GM19438 (cell line): Measurements from ENCODE around the gene CLDN20.
A peak's percentile ranks its signal among the peaks of the same experiment; 100 is the strongest.
"Not testable (repeated sequence)": the region's sequence is repeated elsewhere in the genome, so short reads cannot be mapped to it uniquely, and the experiment has no call there.

Experiments used
- ATAC-seq: cut with Tn5 transposase; IDR thresholded peaks from one replicate; pipeline ENCODE4 v1.9.1; 2021; ENCODE audit warnings: low read depth; ENCODE audit not compliant: unreplicated experiment

The CLDN20 gene

DNA sequence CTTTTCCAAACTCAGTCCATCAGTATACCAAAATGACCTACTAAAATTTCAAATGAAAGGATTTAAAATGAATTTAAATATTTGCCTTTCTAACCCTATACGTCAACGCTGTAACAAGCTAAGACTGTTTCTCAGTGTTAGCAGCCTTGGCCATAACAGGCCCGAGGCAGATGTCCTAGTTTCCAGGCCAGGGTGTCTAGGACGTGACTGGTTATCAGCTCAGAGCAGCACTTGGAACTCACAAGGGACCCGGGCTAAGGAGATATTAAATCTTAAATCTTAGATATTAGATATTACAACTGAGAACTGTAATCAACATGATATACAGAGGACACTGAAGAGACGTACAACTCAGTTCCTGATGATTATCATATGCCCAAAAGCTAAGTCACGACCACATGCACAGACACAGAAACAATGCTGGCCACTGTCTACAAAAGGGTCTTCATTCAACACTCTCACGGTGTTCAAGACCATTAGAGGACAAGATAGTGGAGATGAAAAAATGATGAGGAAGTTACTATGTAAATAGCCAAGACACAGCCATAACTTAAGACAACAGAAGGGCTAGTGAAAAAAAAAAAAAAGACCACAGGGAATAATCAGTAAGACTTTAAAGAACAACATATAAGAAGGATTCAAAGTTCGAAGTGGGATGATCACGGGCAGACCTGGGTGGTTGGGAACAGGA, at the start of gene CLDN20:
CLDN20 (plus strand) TSS at position 641 of the 691 bp plus-strand sequence. CDS start 11,707 bp downstream, outside the sequence.
- ATAC-seq = no peak

DNA sequence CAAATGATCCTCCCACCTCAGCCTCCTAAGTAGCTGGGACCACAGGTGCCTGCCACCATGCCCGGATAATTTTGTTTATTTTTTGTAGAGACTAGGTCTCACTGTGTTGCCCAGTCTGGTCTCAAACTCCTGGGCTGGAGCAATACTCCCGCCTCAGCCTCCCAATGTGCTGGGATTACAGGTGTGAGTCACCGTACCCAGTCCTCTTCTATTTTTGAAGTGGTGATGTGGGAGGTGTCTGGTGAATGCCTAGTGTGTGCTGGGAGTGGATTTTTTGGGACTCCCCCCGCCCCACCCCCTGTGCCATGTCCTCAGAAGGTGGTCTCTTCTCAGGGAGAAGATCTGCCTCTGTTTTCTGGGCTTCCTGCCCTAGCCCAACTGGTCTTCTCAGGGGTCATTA, 47.9 kb upstream of the CLDN20 start:
- ATAC-seq = no peak

DNA sequence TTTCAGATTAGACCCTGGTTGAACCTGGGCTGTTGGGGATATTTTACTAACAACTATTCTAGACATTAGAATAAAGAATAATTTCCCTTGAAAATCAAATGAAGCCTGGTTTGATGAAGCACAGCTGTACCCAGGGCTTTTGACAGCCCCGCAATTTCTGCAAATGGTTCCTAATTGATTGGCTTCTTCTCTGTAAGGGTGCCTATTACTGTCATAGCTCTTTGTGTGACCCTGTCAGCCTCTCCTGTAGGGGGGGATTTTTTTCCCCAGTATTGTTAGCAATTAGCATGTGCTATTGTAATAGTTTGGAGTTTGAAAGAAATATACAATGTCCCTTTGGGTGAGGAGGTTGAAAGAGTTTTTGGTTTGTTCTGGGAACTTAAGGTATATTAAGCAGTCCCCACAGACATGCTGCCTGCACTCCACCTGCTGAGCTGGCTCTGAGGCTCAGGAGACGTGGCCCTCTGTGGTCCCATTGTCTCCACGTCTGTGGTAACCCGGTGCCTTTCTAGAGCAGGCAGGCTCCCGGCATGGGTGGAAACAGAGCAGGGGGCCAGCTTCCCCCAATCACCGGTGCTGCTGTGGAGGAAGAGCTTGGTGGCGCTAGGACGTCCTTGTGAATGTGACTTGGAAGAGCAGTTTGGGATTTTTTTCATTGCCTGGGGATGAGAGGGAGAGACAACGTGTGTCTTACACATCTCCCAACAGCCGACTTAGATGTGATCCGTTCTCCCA, 47.3 kb upstream of the CLDN20 start:
- ATAC-seq = no peak

DNA sequence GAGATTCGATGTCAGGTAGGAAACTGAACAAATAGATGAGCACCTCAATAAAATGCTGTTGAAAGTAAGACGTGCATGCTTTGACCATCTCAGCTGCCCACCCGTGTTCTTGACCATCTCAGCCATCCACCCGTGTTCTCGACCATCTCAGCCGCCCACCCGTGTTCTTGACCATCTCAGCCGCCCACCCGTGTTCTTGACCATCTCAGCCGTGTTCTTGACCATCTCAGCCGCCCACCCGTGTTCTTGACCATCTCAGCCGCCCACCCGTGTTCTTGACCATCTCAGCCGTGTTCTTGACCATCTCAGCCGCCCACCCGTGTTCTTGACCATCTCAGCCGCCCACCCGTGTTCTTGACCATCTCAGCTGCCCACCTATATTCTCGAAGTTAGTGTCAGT, 45.1 kb upstream of the CLDN20 start:
- ATAC-seq = not testable (repeated sequence)

GRCh38 chr6:155219299-155219698, 44.5 kb upstream of the CLDN20 start:
- ATAC-seq = no peak

DNA sequence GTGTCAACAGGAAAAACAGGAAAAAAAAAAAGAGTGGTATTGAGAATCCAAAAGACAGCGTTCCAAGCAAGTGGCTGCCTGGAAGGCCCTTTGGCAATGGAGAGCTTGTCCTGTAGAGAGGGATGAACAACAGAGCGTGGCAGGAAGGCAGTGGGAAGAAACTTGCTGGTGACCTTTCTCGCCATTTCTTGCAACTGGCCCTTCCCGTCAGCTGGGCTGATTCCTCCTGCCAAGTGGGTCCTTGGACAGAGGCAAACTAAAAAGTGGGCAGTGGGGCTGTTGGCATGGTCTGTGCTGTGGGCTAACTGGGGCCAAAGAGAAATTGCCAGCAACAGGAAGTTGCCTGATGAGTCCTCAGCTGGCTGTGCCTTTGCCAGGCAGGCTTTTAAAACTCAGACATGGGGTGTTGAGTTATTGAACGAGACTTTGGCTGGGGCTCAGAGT, 43.9 kb upstream of the CLDN20 start:
- ATAC-seq = no peak

DNA sequence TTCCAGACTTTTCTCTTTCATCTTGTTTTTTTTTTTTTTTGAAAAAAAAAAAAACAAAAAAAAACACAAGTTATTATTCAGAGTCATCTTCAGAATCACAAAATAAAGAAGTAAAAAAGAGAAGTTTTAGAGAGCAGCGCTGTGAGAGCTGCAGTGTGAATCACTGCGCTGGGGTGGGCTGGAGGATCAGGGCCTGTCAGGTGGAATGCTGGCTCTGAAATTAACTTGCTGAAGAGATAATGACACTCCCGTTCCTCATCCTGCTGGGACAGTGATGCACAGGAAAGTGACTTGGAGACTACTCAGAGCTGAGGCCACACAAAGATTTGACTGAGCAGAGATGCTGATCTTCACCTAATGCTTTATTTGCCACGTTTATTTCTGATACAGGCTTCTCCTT, 42.7 kb upstream of the CLDN20 start:
- no peak for ATAC-seq

GRCh38 chr6:155222506-155222905, 41.3 kb upstream of the CLDN20 start:
- no peak for ATAC-seq

DNA sequence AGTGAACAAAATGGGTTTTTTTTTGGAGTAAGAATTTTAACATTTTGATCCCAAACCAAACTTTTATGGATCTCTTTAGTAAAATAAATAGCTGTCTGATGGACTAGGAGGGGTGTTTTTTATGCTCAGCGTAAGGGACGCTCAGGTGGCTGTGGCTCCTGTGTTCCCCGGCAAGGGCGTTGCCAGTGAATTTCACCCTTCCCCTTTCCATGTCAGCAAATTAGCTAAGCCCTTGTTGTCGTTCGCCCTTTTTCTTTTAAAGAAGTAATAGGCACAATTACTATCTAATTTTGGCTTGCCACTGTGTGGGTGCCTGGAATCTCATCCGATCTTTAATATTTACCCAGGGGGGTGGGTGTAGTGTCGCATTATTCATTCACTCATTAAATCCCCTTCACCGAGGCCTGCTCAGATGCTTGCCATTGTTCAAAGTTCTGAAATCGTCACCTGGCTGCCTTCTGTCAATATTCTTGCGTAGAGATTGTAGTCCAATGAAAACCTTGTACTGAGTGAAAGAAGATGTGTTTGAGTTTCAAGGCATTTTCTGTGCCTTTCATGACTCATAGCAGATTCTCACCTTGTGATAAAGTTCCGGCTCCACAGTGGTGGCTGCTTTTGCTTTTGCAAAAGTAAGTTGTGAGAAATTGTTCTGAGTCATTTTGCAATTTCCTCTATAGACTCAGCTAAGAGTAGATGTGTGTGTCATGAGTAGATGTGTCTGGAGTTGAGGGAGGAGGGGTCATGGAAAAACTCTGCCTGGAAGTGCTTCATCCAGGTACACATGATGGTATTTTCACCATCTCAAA, 40.0 kb upstream of the CLDN20 start:
- ATAC-seq = peak; percentile 90

GRCh38 chr6:155224618-155225017, 39.2 kb upstream of the CLDN20 start:
- ATAC-seq = no peak

DNA sequence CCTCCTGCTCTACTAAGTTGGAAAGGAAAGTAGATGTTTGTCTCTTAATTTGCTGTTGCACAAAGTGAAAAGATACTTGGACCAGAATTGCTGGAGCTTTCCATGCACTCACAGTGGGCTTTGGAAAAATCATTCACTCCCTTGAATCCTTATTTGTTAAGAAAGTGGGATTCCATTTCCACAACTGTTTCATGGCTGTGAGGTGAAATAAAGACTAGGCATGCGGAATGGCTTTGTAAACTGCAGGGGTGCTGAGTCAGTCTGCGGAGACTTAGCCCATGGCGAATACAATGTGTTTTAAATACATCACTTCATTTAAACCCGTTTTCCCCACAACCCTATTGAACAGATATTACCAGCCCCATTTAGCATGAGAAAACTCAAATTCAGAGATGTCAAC, 36.8 kb upstream of the CLDN20 start:
- ATAC-seq = no peak

GRCh38 chr6:155228546-155229166, 35.2 kb upstream of the CLDN20 start:
- ATAC-seq = no peak

DNA sequence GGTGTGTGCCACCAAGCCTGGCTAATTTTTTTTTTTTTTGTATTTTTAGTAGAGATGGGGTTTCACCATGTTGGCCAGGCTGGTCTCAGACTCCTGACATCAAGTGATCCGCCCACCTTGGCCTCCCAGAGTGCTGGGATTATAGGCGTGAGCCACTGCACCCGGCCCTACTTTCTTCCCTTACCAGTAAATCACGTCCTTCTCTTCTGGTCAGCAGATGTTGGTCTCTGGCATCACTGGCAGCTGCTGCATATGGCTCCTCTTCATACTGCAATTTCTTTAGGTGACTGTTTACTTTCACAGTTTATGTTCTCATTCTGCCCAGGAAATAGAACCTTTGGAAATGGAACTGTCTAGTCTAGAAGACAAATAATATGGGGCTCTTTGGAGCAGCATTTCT, 32.8 kb upstream of the CLDN20 start:
- ATAC-seq = not testable (repeated sequence)

DNA sequence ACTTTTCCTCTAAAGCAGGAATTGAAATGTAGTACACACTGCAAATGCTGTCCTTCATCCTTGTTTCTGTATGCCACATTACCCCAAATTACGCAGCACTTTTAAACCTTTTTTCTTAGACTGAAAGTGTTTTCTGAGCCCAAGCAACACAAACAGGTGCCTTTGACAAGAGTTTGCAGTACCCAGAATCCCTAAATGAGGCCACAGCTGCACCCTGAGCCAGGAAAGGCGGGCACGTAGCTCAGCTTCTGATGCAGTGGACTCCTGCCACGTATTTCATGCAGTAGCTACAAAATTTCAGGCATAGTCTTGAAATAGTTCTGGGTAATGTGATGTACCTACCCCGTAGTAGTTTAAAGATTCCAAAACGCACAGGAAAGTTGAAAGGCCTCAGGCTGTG, 31.0 kb upstream of the CLDN20 start:
- ATAC-seq = no peak

GRCh38 chr6:155234167-155234566, 29.6 kb upstream of the CLDN20 start:
- no peak for ATAC-seq

DNA sequence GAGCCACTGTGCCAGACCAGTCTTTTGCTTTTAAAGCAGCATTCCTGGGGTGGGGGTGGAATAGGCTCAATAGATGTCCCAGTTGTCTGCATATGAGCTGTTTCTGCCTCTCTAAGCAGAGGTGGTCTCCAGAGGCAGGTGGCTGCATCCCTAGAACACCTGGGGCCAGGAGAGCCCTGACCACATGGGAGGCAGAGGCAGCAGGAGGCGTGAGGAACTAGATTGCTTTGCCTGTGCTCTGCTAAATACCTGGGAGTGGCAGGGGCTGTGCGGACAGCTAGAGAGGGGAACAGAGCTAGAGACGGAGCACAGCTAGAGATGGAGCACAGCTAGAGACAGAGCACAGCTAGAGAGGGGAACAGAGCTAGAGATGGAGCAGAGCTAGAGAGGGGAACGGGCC, 29.1 kb upstream of the CLDN20 start:
- ATAC-seq = no peak

DNA sequence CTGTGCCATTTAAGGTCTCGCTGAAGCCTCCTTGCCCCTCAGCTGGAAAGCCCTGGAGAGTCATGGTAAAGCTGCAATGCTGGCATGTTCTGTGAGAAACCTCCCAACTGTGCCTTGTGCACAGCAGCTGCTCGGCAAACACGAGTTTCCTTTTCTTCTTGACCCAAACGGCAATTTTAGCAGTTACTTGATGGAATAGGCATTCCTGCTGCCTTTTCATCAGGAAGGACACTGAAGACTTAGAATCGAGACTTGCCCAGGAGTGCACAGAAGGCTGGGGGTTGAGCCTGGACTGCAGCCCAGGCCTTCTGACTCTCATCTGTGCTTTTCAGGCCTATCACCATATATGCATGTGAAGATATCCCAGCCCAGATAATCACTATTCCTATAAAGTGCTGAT, 28.7 kb upstream of the CLDN20 start:
- ATAC-seq = no peak

GRCh38 chr6:155237613-155238012, 26.2 kb upstream of the CLDN20 start:
- ATAC-seq = no peak

GRCh38 chr6:155240905-155241600, 22.8 kb upstream of the CLDN20 start:
- ATAC-seq = no peak

DNA sequence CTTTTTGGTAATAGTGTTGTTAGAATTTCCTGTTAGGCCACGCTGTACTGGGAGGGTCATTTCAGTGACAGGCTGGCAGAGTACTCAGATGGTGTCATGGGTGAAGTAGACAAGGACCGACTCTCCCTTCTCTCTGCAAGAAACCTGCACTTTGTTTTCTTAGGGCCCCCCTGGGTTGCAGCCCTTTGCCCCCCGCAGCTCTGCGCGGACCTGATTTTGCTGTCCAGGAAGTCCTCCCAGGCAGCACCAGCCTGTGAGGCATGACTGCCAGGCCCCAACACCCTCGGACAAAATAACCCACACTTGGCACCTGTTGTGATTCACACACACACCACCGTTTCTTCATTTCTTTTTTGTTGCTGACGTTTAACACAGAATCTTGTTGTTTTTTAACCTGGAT, 21.8 kb upstream of the CLDN20 start:
- ATAC-seq = no peak
